Measurements from ENCODE around the gene UBE2D2.
A peak's percentile ranks its signal among the peaks of the same experiment; 100 is the strongest.
"Not testable (repeated sequence)": the region's sequence is repeated elsewhere in the genome, so short reads cannot be mapped to it uniquely, and the experiment has no call there.

Gene UBE2D2

GRCh38 chr5:139550051-139550872 is 10.9 kb upstream of the UBE2D2 start:
- H3K27ac ChIP-seq (ENCODE audit: low read length); H3K27me3 ChIP-seq (ENCODE audit: low read depth, low read length); H3K36me3 ChIP-seq (ENCODE audit: control insufficient read depth in 1 of 2, insufficient read depth in 2 of 2, low read length in 2 of 2); H3K4me3 ChIP-seq (ENCODE audit: low read depth in 1 of 2, low read length in 2 of 2); H3K4me1 ChIP-seq (ENCODE audit: control insufficient read depth in 1 of 2, insufficient read depth in 2 of 2, low read length in 2 of 2); H3K9me3 ChIP-seq (ENCODE audit: control insufficient read depth in 1 of 2, low read length in 2 of 2): not testable (repeated sequence)

- Histone ChIP-seq H3K27me3 (ENCODE audit: low read depth, low read length) (no peaks in the 10 kb centered on the region), H3K4me1 (ENCODE audit: control insufficient read depth in 1 of 2, insufficient read depth in 2 of 2, low read length in 2 of 2) (no peaks in the 10 kb centered on the region), H3K4me3 (ENCODE audit: low read depth in 1 of 2, low read length in 2 of 2) (no peak overlapping the region), H3K27ac (ENCODE audit: low read length) (no peak overlapping the region), H3K9me3 (ENCODE audit: control insufficient read depth in 1 of 2, low read length in 2 of 2) (no peaks in the 10 kb centered on the region), H3K36me3 (ENCODE audit: control insufficient read depth in 1 of 2, insufficient read depth in 2 of 2, low read length in 2 of 2) (no peaks in the 10 kb centered on the region)
Measured at GRCh38 chr5:139551191-139551889, 9.8 kb upstream of the UBE2D2 start.

GRCh38 chr5:139552893-139553575 is 8.1 kb upstream of the UBE2D2 start:
- no peaks in the 10 kb centered on the region for H3K9me3 ChIP-seq (ENCODE audit: control insufficient read depth in 1 of 2, low read length in 2 of 2)
- H3K36me3 ChIP-seq (ENCODE audit: control insufficient read depth in 1 of 2, insufficient read depth in 2 of 2, low read length in 2 of 2) = no peaks in the 10 kb centered on the region

GRCh38 chr5:139554264-139554663 is 6.9 kb upstream of the UBE2D2 start:
- no peak overlapping the region for H3K27ac ChIP-seq (ENCODE audit: low read length)
- H3K36me3 ChIP-seq (ENCODE audit: control insufficient read depth in 1 of 2, insufficient read depth in 2 of 2, low read length in 2 of 2) = no peaks in the 10 kb centered on the region
- no peak overlapping the region for H3K4me3 ChIP-seq (ENCODE audit: low read depth in 1 of 2, low read length in 2 of 2)
- H3K4me1 ChIP-seq (ENCODE audit: control insufficient read depth in 1 of 2, insufficient read depth in 2 of 2, low read length in 2 of 2) = no peaks in the 10 kb centered on the region
- H3K9me3 ChIP-seq (ENCODE audit: control insufficient read depth in 1 of 2, low read length in 2 of 2) = no peaks in the 10 kb centered on the region
- H3K27me3 ChIP-seq (ENCODE audit: low read depth, low read length) = no peaks in the 10 kb centered on the region

More at GRCh38 chr5:139552893-139553575, 8.1 kb upstream of the UBE2D2 start:
- H3K27me3 ChIP-seq (ENCODE audit: low read depth, low read length) = no peaks in the 10 kb centered on the region
- no peak overlapping the region for H3K27ac ChIP-seq (ENCODE audit: low read length)
- no peaks in the 10 kb centered on the region for H3K4me1 ChIP-seq (ENCODE audit: control insufficient read depth in 1 of 2, insufficient read depth in 2 of 2, low read length in 2 of 2)
- H3K4me3 ChIP-seq (ENCODE audit: low read depth in 1 of 2, low read length in 2 of 2) = no peak overlapping the region

- peaks cover 0 to 8% of the 10 kb centered on the region in 2 donors for H3K4me1 ChIP-seq (ENCODE audit: control insufficient read depth in 1 of 2, insufficient read depth in 2 of 2, low read length in 2 of 2)
- no peak overlapping the region for H3K27ac ChIP-seq (ENCODE audit: low read length)
- H3K4me3 ChIP-seq (ENCODE audit: low read depth in 1 of 2, low read length in 2 of 2) = no peak overlapping the region
- no peaks in the 10 kb centered on the region for H3K27me3 ChIP-seq (ENCODE audit: low read depth, low read length)
- H3K36me3 ChIP-seq (ENCODE audit: control insufficient read depth in 1 of 2, insufficient read depth in 2 of 2, low read length in 2 of 2) = peaks cover 0 to 4% of the 10 kb centered on the region in 2 donors
- H3K9me3 ChIP-seq (ENCODE audit: control insufficient read depth in 1 of 2, low read length in 2 of 2) = no peaks in the 10 kb centered on the region
Measured at GRCh38 chr5:139557811-139558210, 3.3 kb upstream of the UBE2D2 start.

- peaks cover 0 to 4% of the 10 kb centered on the region in 2 donors for H3K36me3 ChIP-seq (ENCODE audit: control insufficient read depth in 1 of 2, insufficient read depth in 2 of 2, low read length in 2 of 2)
- peak overlapping the region; percentile 96 for H3K27ac ChIP-seq (ENCODE audit: low read length)
- H3K9me3 ChIP-seq (ENCODE audit: control insufficient read depth in 1 of 2, low read length in 2 of 2) = no peaks in the 10 kb centered on the region
- peak overlapping the region; percentile 81 to 83 for H3K4me3 ChIP-seq (ENCODE audit: low read depth in 1 of 2, low read length in 2 of 2)
- H3K27me3 ChIP-seq (ENCODE audit: low read depth, low read length) = no peaks in the 10 kb centered on the region
- peaks cover 15 to 43% of the 10 kb centered on the region in 2 donors for H3K4me1 ChIP-seq (ENCODE audit: control insufficient read depth in 1 of 2, insufficient read depth in 2 of 2, low read length in 2 of 2)
Measured at GRCh38 chr5:139561655-139562451, 714 bp downstream of the UBE2D2 start.

GRCh38 chr5:139562847-139563246 is 1.7 kb downstream of the UBE2D2 start:
- Histone ChIP-seq H3K27ac (ENCODE audit: low read length) (peak overlapping the region; percentile 96), H3K27me3 (ENCODE audit: low read depth, low read length) (no peaks in the 10 kb centered on the region), H3K9me3 (ENCODE audit: control insufficient read depth in 1 of 2, low read length in 2 of 2) (no peaks in the 10 kb centered on the region), H3K36me3 (ENCODE audit: control insufficient read depth in 1 of 2, insufficient read depth in 2 of 2, low read length in 2 of 2) (peaks cover 0 to 4% of the 10 kb centered on the region in 2 donors), H3K4me3 (ENCODE audit: low read depth in 1 of 2, low read length in 2 of 2) (peak overlapping the region; percentile 81 to 83), H3K4me1 (ENCODE audit: control insufficient read depth in 1 of 2, insufficient read depth in 2 of 2, low read length in 2 of 2) (peaks cover 16 to 43% of the 10 kb centered on the region in 2 donors)

- peaks cover 22 to 39% of the 10 kb centered on the region in 2 donors for H3K4me1 ChIP-seq (ENCODE audit: control insufficient read depth in 1 of 2, insufficient read depth in 2 of 2, low read length in 2 of 2)
- no peak overlapping the region for H3K27ac ChIP-seq (ENCODE audit: low read length)
- no peak overlapping the region for H3K4me3 ChIP-seq (ENCODE audit: low read depth in 1 of 2, low read length in 2 of 2)
- no peaks in the 10 kb centered on the region for H3K9me3 ChIP-seq (ENCODE audit: control insufficient read depth in 1 of 2, low read length in 2 of 2)
- H3K27me3 ChIP-seq (ENCODE audit: low read depth, low read length) = no peaks in the 10 kb centered on the region
- peaks cover 0 to 4% of the 10 kb centered on the region in 2 donors for H3K36me3 ChIP-seq (ENCODE audit: control insufficient read depth in 1 of 2, insufficient read depth in 2 of 2, low read length in 2 of 2)
Measured at GRCh38 chr5:139565411-139566305, 4.5 kb downstream of the UBE2D2 start.

- Histone ChIP-seq H3K27me3 (ENCODE audit: low read depth, low read length) (no peaks in the 10 kb centered on the region), H3K9me3 (ENCODE audit: control insufficient read depth in 1 of 2, low read length in 2 of 2) (no peaks in the 10 kb centered on the region), H3K4me1 (ENCODE audit: control insufficient read depth in 1 of 2, insufficient read depth in 2 of 2, low read length in 2 of 2) (peaks cover 22 to 46% of the 10 kb centered on the region in 2 donors), H3K36me3 (ENCODE audit: control insufficient read depth in 1 of 2, insufficient read depth in 2 of 2, low read length in 2 of 2) (peaks cover 0 to 4% of the 10 kb centered on the region in 2 donors), H3K27ac (ENCODE audit: low read length) (no peak overlapping the region), H3K4me3 (ENCODE audit: low read depth in 1 of 2, low read length in 2 of 2) (no peak overlapping the region)
Measured at GRCh38 chr5:139566611-139567010, 5.5 kb downstream of the UBE2D2 start.

GRCh38 chr5:139569270-139569955 is 8.3 kb downstream of the UBE2D2 start:
- H3K4me1 ChIP-seq (ENCODE audit: control insufficient read depth in 1 of 2, insufficient read depth in 2 of 2, low read length in 2 of 2) = peaks cover 18 to 37% of the 10 kb centered on the region in 2 donors
- H3K36me3 ChIP-seq (ENCODE audit: control insufficient read depth in 1 of 2, insufficient read depth in 2 of 2, low read length in 2 of 2) = no peaks in the 10 kb centered on the region
- H3K27ac ChIP-seq (ENCODE audit: low read length) = no peak overlapping the region
- H3K9me3 ChIP-seq (ENCODE audit: control insufficient read depth in 1 of 2, low read length in 2 of 2) = no peaks in the 10 kb centered on the region
- H3K27me3 ChIP-seq (ENCODE audit: low read depth, low read length) = no peaks in the 10 kb centered on the region
- H3K4me3 ChIP-seq (ENCODE audit: low read depth in 1 of 2, low read length in 2 of 2) = no peak overlapping the region
